GOT3 (cell line): ENCODE measurements around the gene ISLR2.
A peak's percentile ranks its signal among the peaks of the same experiment; 100 is the strongest.

ENCODE experiments used
- DNase-seq: peaks from one replicate; lab custom pipeline; 2025; ENCODE audit warnings: mixed read lengths; lab: John Stamatoyannopoulos, UW

Gene ISLR2

DNA sequence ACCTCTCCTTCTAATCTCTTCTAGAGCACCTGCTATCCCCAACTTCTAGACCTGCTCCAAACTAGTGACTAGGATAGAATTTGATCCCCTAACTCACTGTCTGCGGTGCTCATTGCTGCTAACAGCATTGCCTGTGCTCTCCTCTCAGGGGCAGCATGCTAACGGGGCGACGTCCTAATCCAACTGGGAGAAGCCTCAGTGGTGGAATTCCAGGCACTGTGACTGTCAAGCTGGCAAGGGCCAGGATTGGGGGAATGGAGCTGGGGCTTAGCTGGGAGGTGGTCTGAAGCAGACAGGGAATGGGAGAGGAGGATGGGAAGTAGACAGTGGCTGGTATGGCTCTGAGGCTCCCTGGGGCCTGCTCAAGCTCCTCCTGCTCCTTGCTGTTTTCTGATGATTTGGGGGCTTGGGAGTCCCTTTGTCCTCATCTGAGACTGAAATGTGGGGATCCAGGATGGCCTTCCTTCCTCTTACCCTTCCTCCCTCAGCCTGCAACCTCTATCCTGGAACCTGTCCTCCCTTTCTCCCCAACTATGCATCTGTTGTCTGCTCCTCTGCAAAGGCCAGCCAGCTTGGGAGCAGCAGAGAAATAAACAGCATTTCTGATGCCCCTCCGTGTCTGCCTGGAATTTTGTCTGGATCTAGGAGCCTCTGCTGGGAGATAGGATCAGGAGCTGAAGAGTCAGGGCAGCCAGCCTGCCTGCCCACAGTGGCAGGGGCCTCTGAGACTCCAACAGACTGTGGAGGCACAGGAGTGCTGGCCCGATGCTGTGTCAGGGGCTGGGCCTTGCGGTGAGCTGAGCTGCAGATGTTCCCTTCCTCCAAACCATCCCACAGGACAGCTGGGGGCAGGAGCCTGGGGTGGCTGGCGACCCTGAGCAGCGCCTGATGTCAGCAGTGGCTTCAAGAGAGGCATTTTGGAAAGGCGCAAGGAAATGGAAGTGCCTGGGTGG, 46.2 kb downstream of the ISLR2 start:
- no peak for DNase-seq

GRCh38 chr15:74178326-74179100, 48.1 kb downstream of the ISLR2 start:
- no peak for DNase-seq

- peak; percentile 77 for DNase-seq
Observed at GRCh38 chr15:74179101-74179841, 48.9 kb downstream of the ISLR2 start.

- no peak for DNase-seq
Observed at GRCh38 chr15:74179983-74180880, 49.8 kb downstream of the ISLR2 start.

DNA sequence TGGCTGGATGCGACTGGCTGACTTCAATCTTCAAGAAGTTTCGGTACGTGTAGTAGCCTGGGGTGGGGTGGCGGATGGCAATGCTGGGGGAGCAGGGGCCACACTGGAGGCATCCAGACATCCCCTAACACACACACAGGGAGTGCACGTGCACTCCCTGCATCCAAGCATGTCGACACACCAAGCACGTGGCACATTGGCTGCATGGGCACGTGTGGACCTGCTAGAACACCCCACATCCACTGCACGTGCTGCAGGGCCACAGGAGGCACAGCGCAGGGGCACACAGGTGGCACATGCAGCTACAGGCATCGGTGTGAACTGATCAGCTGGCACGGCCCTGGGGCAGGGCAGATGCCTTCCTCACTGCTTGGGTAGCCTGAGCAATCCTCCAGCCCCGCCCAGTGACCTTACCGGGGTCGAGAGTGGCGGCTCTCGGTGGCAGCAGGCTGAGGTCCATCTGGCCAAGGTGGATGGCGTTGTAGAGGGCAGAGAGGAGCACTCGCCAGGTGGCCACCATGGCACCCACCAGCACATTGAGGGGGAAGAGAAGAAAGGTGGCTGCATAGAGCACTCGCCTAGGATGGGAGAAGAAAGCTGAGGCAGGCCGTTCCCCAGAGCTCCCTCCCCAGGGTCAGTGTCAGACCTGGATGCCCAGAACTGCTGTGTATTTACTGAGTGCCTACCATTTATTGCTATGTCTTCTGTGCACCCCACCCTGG, 50.7 kb downstream of the ISLR2 start:
- DNase-seq = no peak

DNA sequence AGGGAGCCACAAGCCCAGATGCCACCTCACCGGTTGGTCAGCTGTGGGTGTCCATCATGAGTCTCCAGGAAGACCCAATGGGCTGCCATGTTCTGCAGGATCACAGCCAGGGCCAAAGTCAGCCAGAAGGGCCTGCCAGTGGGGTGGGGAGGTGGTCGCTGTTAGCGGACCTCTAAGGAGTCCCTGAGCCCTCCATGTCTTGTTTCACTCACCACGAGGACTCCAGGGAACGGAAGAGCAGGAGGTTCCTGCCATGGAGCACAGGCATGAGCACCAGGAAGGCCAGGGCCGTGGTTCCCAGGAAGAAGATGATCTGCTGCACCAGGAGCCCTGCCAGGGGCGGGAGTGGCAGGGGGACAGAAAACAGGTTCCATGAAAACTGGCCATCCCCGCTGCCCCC, 51.7 kb downstream of the ISLR2 start:
- DNase-seq = no peak

DNA sequence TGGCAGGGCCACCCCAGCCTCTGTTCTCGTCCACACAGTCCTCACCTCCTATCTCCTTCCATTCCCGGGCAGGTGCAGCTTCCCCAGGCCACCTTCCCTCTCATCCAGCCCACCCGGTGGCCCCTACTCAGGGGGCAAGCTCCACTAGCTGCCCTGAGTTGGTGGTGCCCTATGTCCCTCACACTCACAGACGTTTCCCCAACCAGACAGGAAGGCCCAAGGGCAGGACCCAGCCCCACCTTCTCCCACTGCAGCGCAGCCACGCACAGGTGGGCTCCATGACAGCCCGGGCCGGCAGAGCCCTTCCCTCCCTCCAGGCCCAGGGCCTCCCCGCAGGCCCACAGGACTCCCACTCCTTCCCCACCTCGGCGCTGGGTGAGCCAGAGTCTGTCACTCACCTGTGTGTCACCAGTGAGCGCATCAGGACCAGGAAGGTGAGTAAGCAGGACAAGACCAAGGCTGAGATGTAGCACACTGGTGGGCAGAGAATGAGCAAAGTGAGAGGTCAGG, 54.3 kb downstream of the ISLR2 start:
- no peak for DNase-seq

- DNase-seq = no peak
Observed at GRCh38 chr15:74185710-74186348, 55.4 kb downstream of the ISLR2 start.
